HG02973 (cell line): ENCODE results near the gene RPAP3.

Experiments used
- ATAC-seq: cut with Tn5 transposase; IDR thresholded peaks from one replicate; pipeline ENCODE4 v1.9.1; 2021; ENCODE audit warnings: moderate library complexity; ENCODE audit not compliant: unreplicated experiment

The RPAP3 gene

GRCh38 chr12:47705566-47706425 lies at the start of gene RPAP3:
Gene RPAP3 (minus strand): TSS chr12:47706030. CDS start chr12:47702840, 3,190 bp downstream.
- ATAC-seq = peak; percentile 74

GRCh38 chr12:47754881-47755280 lies 49.1 kb upstream of the RPAP3 start:
- ATAC-seq = no peak

GRCh38 chr12:47754126-47754525 lies 48.3 kb upstream of the RPAP3 start:
- no peak for ATAC-seq

- ATAC-seq = no peak
Observed at GRCh38 chr12:47753021-47754001, 47.5 kb upstream of the RPAP3 start.

GRCh38 chr12:47752552-47752951 lies 46.7 kb upstream of the RPAP3 start:
- no peak for ATAC-seq

GRCh38 chr12:47752121-47752520 lies 46.3 kb upstream of the RPAP3 start:
- ATAC-seq = no peak

- no peak for ATAC-seq
Observed at GRCh38 chr12:47751561-47751960, 45.7 kb upstream of the RPAP3 start.

GRCh38 chr12:47750916-47751470 lies 45.2 kb upstream of the RPAP3 start:
- no peak for ATAC-seq

GRCh38 chr12:47750229-47750798 lies 44.5 kb upstream of the RPAP3 start:
- no peak for ATAC-seq

GRCh38 chr12:47748899-47749298 lies 43.1 kb upstream of the RPAP3 start:
- no peak for ATAC-seq

- no peak for ATAC-seq
Observed at GRCh38 chr12:47748507-47748828, 42.6 kb upstream of the RPAP3 start.

- ATAC-seq = no peak
Observed at GRCh38 chr12:47747596-47748506, 42.0 kb upstream of the RPAP3 start.

- ATAC-seq = no peak
Observed at GRCh38 chr12:47747126-47747525, 41.3 kb upstream of the RPAP3 start.

GRCh38 chr12:47746523-47746922 lies 40.7 kb upstream of the RPAP3 start:
- no peak for ATAC-seq

GRCh38 chr12:47746073-47746472 lies 40.2 kb upstream of the RPAP3 start:
- ATAC-seq = no peak

- no peak for ATAC-seq
Observed at GRCh38 chr12:47745485-47746041, 39.7 kb upstream of the RPAP3 start.

GRCh38 chr12:47744778-47745436 lies 39.1 kb upstream of the RPAP3 start:
- no peak for ATAC-seq

GRCh38 chr12:47744005-47744651 lies 38.3 kb upstream of the RPAP3 start:
- ATAC-seq = no peak
